VCaP (cell line): ENCODE data around the gene NAB1.

Experiments used
- H3K27ac ChIP-seq: fragments of 450-650 bp; 2 replicates; pipeline ENCODE4 v1.5.1; 2017
- TF ChIP-seq, protein P1 (sequence below): fragments of 450-650 bp; conservative IDR thresholded peaks from 2 replicates; pipeline ENCODE4 v1.5.1; 2017; ENCODE audit warnings: mild to moderate bottlenecking, moderate library complexity

The NAB1 gene

DNA sequence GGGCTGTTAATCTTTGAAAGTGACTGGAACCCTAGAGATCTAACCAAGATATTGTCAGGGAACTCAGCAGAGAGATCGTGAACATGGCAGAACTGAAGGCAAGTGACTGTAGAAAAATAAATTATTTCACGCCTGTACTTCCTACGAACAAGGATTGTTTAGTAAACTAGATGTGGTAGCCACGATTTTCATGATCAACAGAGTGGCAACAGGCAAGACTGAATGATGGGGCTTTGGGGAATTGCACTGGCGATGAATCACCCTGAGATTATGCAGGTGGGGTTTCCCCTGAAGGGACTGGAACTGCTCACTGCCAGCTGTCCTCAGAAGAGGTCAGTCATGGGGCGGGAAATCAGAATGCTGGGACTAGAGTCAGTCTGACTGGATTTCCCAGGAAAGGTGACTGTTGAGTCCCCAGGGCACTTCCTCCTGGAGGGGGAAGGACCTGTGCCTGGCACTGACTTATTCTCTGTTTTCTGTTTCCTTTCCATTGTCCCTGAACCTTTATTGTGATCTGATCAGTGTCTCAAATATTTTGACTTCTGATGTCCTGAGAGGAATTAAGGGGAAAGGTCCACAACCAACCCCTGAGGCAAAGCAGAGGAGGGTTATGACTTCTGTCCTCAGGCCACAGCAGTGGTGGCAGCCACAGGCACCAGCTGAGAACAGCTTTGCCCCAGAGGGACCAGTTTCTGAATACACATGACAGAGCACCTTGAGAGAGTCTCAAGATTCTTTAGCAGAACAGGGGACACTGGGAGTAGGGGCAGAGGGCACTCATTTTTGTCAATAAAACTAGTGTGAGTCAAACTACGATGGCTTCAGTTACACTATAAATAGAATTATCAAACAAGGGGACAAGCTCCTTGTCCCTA lies 70.0 kb downstream of the NAB1 start:
- no peak overlapping the region for H3K27ac ChIP-seq
- TF ChIP-seq, protein P1, sequence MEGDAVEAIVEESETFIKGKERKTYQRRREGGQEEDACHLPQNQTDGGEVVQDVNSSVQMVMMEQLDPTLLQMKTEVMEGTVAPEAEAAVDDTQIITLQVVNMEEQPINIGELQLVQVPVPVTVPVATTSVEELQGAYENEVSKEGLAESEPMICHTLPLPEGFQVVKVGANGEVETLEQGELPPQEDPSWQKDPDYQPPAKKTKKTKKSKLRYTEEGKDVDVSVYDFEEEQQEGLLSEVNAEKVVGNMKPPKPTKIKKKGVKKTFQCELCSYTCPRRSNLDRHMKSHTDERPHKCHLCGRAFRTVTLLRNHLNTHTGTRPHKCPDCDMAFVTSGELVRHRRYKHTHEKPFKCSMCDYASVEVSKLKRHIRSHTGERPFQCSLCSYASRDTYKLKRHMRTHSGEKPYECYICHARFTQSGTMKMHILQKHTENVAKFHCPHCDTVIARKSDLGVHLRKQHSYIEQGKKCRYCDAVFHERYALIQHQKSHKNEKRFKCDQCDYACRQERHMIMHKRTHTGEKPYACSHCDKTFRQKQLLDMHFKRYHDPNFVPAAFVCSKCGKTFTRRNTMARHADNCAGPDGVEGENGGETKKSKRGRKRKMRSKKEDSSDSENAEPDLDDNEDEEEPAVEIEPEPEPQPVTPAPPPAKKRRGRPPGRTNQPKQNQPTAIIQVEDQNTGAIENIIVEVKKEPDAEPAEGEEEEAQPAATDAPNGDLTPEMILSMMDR, result no peak

GRCh38 chr2:190720276-190720675 lies 71.4 kb downstream of the NAB1 start:
- TF ChIP-seq, protein P1, result no peak
- no peak overlapping the region for H3K27ac ChIP-seq

DNA sequence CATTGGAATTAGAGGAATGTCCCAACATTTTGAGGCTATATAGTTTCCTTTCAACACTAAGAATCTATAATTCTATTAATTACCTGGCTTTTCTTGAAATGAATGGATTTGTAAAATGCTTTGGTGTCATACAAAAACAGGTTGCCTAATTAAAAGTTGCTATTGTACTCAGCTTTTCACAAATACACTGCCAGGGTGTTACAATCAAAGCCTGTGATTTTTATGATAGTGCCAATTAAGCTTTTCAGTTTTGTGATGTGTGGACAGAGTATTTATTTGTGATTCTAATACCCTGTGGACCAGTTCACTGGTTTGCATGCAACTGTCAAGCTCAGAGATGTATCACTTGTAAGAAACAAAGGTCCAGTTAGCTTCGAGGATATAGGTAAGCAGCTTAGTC lies 71.8 kb downstream of the NAB1 start:
- no peak overlapping the region for H3K27ac ChIP-seq
- TF ChIP-seq, protein P1, result no peak

DNA sequence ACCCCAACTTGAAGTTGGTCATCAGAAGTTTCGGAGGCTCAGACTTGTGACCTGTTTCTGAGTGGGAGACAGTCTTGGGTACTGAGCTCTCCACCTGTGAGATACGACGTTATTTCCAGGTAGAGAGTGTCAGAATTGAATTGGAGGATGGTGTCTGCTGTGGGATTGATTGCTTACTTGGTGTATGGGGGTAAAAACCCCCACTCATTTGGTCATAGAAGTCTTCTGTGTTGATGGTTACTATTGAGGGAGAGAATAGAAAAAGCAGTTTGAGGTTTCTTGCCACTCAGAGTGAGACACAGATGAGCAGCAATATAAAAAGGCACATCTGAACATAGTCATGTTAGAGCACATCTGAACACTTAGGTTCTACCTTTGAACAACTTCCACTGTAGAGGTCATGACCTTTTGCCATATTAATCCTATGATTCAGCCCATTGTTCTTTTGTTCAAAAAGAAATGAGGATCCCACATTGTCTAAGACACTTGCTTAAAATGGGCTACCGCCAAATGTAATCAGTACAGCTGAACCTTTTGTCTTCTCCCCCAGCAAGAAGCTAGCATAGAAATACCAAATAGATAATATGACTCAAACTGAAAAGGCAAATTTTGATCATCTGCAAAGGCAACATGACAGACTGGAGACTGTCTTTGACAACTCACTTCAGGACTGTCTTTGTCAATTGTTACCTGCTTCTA lies 73.3 kb downstream of the NAB1 start:
- TF ChIP-seq, protein P1, result no peak
- no peak overlapping the region for H3K27ac ChIP-seq

DNA sequence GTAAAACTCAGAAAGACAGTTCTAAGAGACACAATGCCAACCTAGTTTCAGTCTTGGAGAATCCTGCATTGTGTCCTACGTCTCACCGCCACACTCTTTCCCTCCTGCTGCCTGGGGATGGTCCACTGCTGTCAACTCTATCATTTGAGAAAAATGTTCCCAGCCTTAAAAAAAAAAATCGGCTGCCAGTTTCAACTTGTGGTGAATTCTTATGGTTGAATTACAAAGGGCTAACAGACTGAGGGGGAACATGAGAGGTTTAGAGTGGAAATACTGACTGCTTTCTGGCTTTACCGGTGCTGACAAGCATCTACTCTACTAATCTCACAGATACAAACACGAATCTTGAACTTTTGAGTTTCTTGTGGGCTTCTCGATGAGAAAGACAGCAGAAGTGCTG lies 74.0 kb downstream of the NAB1 start:
- no peak overlapping the region for H3K27ac ChIP-seq
- TF ChIP-seq, protein P1, result no peak

DNA sequence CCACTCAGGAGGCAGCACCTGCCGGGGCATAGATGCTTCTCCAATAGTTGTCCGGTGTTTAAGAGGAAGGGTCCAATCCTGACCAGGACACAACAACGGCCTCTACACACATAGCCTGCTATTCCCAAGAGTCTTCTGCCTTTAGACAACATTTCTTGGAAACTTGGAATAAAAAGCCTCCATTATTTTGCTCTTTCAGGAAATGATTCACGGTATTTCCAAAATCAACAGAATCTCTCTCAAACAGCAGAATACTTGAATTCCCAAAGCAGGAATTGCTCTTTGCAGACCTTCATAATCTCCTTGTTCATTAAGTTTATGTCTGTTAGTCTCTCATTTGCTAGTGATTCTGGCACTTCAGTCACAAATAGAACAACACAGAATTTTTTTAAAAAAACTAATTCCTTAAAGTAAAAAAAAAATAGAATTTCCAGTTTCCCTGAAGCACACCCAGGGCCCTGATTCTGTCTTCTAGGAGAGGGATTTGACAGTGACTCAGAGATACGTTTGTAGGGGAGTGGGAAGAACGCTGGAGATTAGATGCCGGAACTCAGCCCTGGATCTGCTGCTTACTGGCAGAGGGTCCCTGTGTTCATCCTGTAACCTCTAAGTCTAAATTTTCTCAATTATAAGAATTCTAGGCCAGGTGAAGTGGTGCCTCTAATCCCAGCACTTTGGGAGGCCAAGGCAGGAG lies 74.7 kb downstream of the NAB1 start:
- H3K27ac ChIP-seq, result no peak overlapping the region

More for the DNA sequence above, 74.7 kb downstream of the NAB1 start:
- TF ChIP-seq, protein P1, result no peak
